Endothelial cell of umbilical vein (primary cell): ENCODE results near the gene MTMR4. TPM values are rescaled to one million over a fixed set of nuclear protein-coding genes. Genes with fewer than 3 reads are reported as not detected.

Source experiments
- BruUV-seq: library from RNA; stranded (reverse); fragments of 400-500 nt; replicated peaks from 2 replicates; lab custom pipeline; 2021; lab: Mats Ljungman, UMichigan
- CTCF ChIA-PET: fragments of 300-600, 350-600 bp; sonication (Branson Sonifier 250); formaldehyde crosslinking; loops from one replicate; lab custom pipeline; 2021; ENCODE audit warnings: antibody characterized with exemption, inconsistent platforms; lab: Charles Lee
- POLR2A ChIA-PET: fragments of 300-600, 350-600 bp; sonication (Branson Sonifier 250); formaldehyde crosslinking; loops from one replicate; lab custom pipeline; 2021; ENCODE audit warnings: antibody characterized with exemption, inconsistent platforms; lab: Charles Lee
- DNase-seq: peaks from one replicate; pipeline ENCODE4 v3.0.0-alpha.2; 2011; ENCODE audit warnings: low read depth, low spot score
- FAIRE-seq: peaks from 2 replicates; lab custom pipeline; 2011; peaks lifted over from hg19 to GRCh38; lab: Jason Lieb, UNC
- H2AFZ ChIP-seq: 2 replicates; pipeline ENCODE4 v1.6.0; 2012; ENCODE audit warnings: low read depth, low read length, control low read depth, inconsistent platforms
- H3K27ac ChIP-seq: 2 replicates; pipeline ENCODE4 v1.5.1; 2011; ENCODE audit warnings: low read depth, mild to moderate bottlenecking, control low read depth, low read length, moderate library complexity; ENCODE audit not compliant: insufficient read depth
- H3K27me3 ChIP-seq, 2 experiments: 2 replicates each; pipeline versions ENCODE4 v1.6.0 to v1.6.1; 2011; ENCODE audit warnings: low read length in 2 of 2, mixed read lengths in 1 of 2; ENCODE audit not compliant: control insufficient read depth in 2 of 2, insufficient read depth in 2 of 2
- H3K36me3 ChIP-seq, 2 experiments: 2 replicates in 1 of 2; 3 replicates in 1 of 2; pipeline ENCODE4 v1.5.1; 2011; ENCODE audit warnings: low read length in 2 of 2, mild to moderate bottlenecking in 1 of 2, moderate library complexity in 1 of 2; ENCODE audit not compliant: control insufficient read depth in 2 of 2, insufficient read depth in 2 of 2; ENCODE audit errors: extremely low read depth in 1 of 2
- H3K4me1 ChIP-seq: 3 replicates; pipeline ENCODE4 v1.5.1; 2011; ENCODE audit warnings: mild to moderate bottlenecking, low read length; ENCODE audit not compliant: control insufficient read depth, insufficient read depth; ENCODE audit errors: extremely low read depth
- H3K4me2 ChIP-seq: 2 replicates; pipeline ENCODE4 v1.6.1; 2011; ENCODE audit warnings: low read length, control low read depth, mixed read lengths; ENCODE audit not compliant: insufficient read depth
- H3K4me3 ChIP-seq, 3 experiments: fragments of 200-600 bp in 1 of 3; sonication (generic), shearing (Covaris generic) in 1 of 3; replicated peaks in 1 of 3; 2 replicates each; pipeline ENCODE4 v1.5.1; 2011 to 2016; ENCODE audit warnings: control low read depth in 3 of 3, low read length in 3 of 3, mild to moderate bottlenecking in 2 of 3, inconsistent platforms in 1 of 3, low read depth in 1 of 3, moderate library complexity in 1 of 3; ENCODE audit not compliant: insufficient read depth in 1 of 3
- H3K79me2 ChIP-seq: 2 replicates; pipeline ENCODE4 v1.6.0; 2012; ENCODE audit warnings: low read length, inconsistent platforms; ENCODE audit not compliant: control insufficient read depth, insufficient read depth
- H3K9ac ChIP-seq: replicated peaks from 2 replicates; pipeline ENCODE3; 2011; ENCODE audit warnings: low read length, control low read depth; ENCODE audit not compliant: insufficient read depth; ENCODE audit errors: extremely low read depth
- H3K9me1 ChIP-seq: replicated peaks from 3 replicates; pipeline ENCODE4 v1.6.0; 2011; ENCODE audit warnings: mild to moderate bottlenecking, low read length; ENCODE audit not compliant: control insufficient read depth, insufficient read depth; ENCODE audit errors: extremely low read depth
- H3K9me3 ChIP-seq: replicated peaks from 2 replicates; pipeline ENCODE4 v1.5.1; 2012; ENCODE audit warnings: low read length, inconsistent platforms; ENCODE audit not compliant: control insufficient read depth, insufficient read depth
- H4K20me1 ChIP-seq: replicated peaks from 2 replicates; pipeline ENCODE3; 2011; ENCODE audit warnings: mild to moderate bottlenecking, low read length; ENCODE audit not compliant: control insufficient read depth, insufficient read depth; ENCODE audit errors: extremely low read depth
- EZH2 ChIP-seq: IDR thresholded peaks from 2 replicates; pipeline ENCODE4 v1.6.1; 2012; ENCODE audit warnings: borderline replicate concordance, low read depth, mild to moderate bottlenecking, moderate library complexity, low read length, inconsistent platforms; ENCODE audit not compliant: severe bottlenecking
- FOS ChIP-seq: IDR thresholded peaks from 2 replicates; pipeline ENCODE4 v1.6.1; 2011; ENCODE audit warnings: mild to moderate bottlenecking, low read length, moderate library complexity, borderline replicate concordance; ENCODE audit not compliant: insufficient read depth
- GATA2 ChIP-seq: IDR thresholded peaks from 2 replicates; pipeline ENCODE4 v1.7.0; 2011; ENCODE audit warnings: low read depth, mild to moderate bottlenecking, moderate library complexity, mixed read lengths, low read length; ENCODE audit not compliant: insufficient read length, insufficient read depth
- JUN ChIP-seq: IDR thresholded peaks from 2 replicates; pipeline ENCODE4 v1.6.1; 2011; ENCODE audit warnings: borderline replicate concordance, low read depth; ENCODE audit not compliant: insufficient read length, insufficient read depth
- MAX ChIP-seq: IDR thresholded peaks from 2 replicates; pipeline ENCODE4 v1.6.1; 2011; ENCODE audit not compliant: insufficient read depth, insufficient read length
- MYC ChIP-seq: IDR thresholded peaks from one replicate; pipeline ENCODE4 v1.6.1; 2011; ENCODE audit warnings: mild to moderate bottlenecking, low read depth, low read length
- POLR2A ChIP-seq: IDR thresholded peaks from 2 replicates; pipeline ENCODE4 v1.6.1; 2012; ENCODE audit warnings: low read depth, mild to moderate bottlenecking, control low read depth, low read length
- POLR2AphosphoS5 ChIP-seq: IDR thresholded peaks from 2 replicates; pipeline ENCODE4 v1.6.1; 2012; ENCODE audit warnings: low read depth, mild to moderate bottlenecking, control low read depth, low read length, moderate library complexity; ENCODE audit not compliant: insufficient read depth
- dilution Hi-C: fragments of 300-500 bp; cut with MboI; formaldehyde crosslinking; loops from one replicate; pipeline ENCODE4 v1.15.0; 2019; ENCODE audit warnings: low sequenced_read_pairs; ENCODE audit not compliant: extremely low pct_ligation_motif_present
- intact Hi-C: fragments of 100-400 bp; cut with micrococcal nuclease; formaldehyde crosslinking; loops from one replicate; pipeline ENCODE4 v1.10.0; 2022
- polyA plus RNA-seq, 4 experiments: library from polyadenylated mRNA; depleted of rRNA in 3 of 4; stranded (reverse) in 3 of 4; unstranded in 1 of 4; fragments of >200 nt; gene quantifications; 2 replicates each; pipeline versions ENCODE4 v1.2.1 to v1.2.3, GENCODE V29; 2011 to 2012; ENCODE audit warnings: missing spikeins in 1 of 4
- total RNA-seq: library from RNA; stranded (reverse); gene quantifications from 2 replicates; pipeline ENCODE4 v1.2.3, GENCODE V29; 2021
- TF ChIP-seq, protein P1 (sequence below), 2 donors: IDR thresholded peaks; 1 replicate in 1 of 2; 2 replicates in 1 of 2; pipeline ENCODE4 v1.5.1; 2011; ENCODE audit warnings: low read length in 2 of 2, mild to moderate bottlenecking in 2 of 2, moderate library complexity in 2 of 2, control low read depth in 1 of 2, inconsistent platforms in 1 of 2, low read depth in 1 of 2; ENCODE audit not compliant: insufficient read depth in 1 of 2; ENCODE audit errors: extremely low read depth in 1 of 2

Gene MTMR4
- total and polyA plus RNA-seq, 2 donors (not counting 3 experiments of a cell fraction or from before 2014, with no cell fraction given), result 25.1 to 41.0 TPM

DNA sequence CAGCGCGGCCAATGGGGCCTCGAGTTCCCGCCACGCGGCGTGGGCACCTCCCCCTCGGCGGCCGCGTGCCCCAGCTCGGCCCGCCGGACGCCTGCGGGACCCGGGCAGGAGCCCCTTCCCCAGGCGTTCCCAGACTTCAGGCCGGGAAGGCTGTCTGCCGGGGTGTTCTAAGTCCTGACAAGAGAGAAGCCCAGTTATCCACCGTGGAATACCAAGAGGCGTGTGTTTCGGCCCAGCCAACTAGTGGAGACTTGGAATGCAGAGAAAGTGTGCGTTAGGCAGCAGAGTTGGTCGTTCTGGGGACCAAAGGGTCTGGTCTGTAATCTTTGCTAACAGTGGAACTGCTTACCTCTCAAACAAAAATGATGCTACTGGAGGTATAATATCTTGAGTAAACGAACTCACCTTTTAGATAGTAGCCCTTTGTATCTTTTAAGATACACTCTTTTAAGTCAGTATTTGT is 26.0 kb downstream of the MTMR4 start:
- BruUV-seq, result no TSS peak
- Histone ChIP-seq H3K27ac (no peak overlapping the region), H4K20me1 (no peaks in the 10 kb centered on the region), H3K9me1 (no peaks in the 10 kb centered on the region), H3K4me2 (no peak overlapping the region), H2AFZ (no peak overlapping the region), H3K9ac (no peak overlapping the region), H3K4me3 (no peak overlapping the region), H3K36me3 (peaks cover 14 to 27% of the 10 kb centered on the region in 2 experiments), H3K9me3 (no peaks in the 10 kb centered on the region), H3K4me1 (no peaks in the 10 kb centered on the region), H3K79me2 (no peaks in the 10 kb centered on the region), H3K27me3 (no peaks in the 10 kb centered on the region)
- POLR2A ChIA-PET, result no interaction called here
- FAIRE-seq, result no peak
- dilution Hi-C loops (no loop called here), intact Hi-C loops (no loop called here)
- no peak for TF ChIP-seq MAX
- no peak for TF ChIP-seq EZH2
- no peak for TF ChIP-seq FOS
- TF ChIP-seq POLR2A, result no peak
- no peak for TF ChIP-seq MYC
- no peak for TF ChIP-seq POLR2AphosphoS5
- no peak for TF ChIP-seq GATA2
- TF ChIP-seq, protein P1, sequence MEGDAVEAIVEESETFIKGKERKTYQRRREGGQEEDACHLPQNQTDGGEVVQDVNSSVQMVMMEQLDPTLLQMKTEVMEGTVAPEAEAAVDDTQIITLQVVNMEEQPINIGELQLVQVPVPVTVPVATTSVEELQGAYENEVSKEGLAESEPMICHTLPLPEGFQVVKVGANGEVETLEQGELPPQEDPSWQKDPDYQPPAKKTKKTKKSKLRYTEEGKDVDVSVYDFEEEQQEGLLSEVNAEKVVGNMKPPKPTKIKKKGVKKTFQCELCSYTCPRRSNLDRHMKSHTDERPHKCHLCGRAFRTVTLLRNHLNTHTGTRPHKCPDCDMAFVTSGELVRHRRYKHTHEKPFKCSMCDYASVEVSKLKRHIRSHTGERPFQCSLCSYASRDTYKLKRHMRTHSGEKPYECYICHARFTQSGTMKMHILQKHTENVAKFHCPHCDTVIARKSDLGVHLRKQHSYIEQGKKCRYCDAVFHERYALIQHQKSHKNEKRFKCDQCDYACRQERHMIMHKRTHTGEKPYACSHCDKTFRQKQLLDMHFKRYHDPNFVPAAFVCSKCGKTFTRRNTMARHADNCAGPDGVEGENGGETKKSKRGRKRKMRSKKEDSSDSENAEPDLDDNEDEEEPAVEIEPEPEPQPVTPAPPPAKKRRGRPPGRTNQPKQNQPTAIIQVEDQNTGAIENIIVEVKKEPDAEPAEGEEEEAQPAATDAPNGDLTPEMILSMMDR (IDR thresholded peaks at IDR 0.05; ENCODE audit: extremely low read depth in 1 of 2, insufficient read depth in 1 of 2, low read depth in 1 of 2, low read length in 2 of 2), result no peak
- TF ChIP-seq JUN, result no peak
- CTCF ChIA-PET, result interaction anchor here (0.9 to 1.2 kb wide), 4 partner anchors 16 to 183 kb away, joined by 3 to 7 read pairs (median 5); partner anchors contain the start of gene MTMR4
- no peak for DNase-seq
